Measurements from ENCODE around the gene NBEAL2.

The NBEAL2 gene

GRCh38 chr3:46935168-46935858 is 44.2 kb upstream of the NBEAL2 start:
- no peaks in the 10 kb centered on the region for H3K27me3 ChIP-seq (ENCODE audit: control insufficient read depth, insufficient read depth, low read length)
- H3K9ac ChIP-seq (ENCODE audit: low read length), result no peak overlapping the region
- peak overlapping the region; percentile 31; the same call in 1 of the 2 replicates for H3K4me3 ChIP-seq (ENCODE audit: low read depth, low read length)
- H3K4me1 ChIP-seq (ENCODE audit: control insufficient read depth, insufficient read depth, low read length), result peaks cover 54% of the 10 kb centered on the region
- peaks cover 54% of the 10 kb centered on the region for H3K36me3 ChIP-seq (ENCODE audit: control insufficient read depth, insufficient read depth, low read length)
- peak overlapping the region; percentile 41; the same call in 1 of the 2 replicates for H3K27ac ChIP-seq (ENCODE audit: low read depth, low read length)
- H3K9me3 ChIP-seq (ENCODE audit: control insufficient read depth, insufficient read depth, low read depth, low read length), result no peaks in the 10 kb centered on the region

GRCh38 chr3:46935989-46936558 is 43.4 kb upstream of the NBEAL2 start:
- Histone ChIP-seq H3K27me3 (ENCODE audit: control insufficient read depth, insufficient read depth, low read length) (no peaks in the 10 kb centered on the region), H3K9ac (ENCODE audit: low read length) (peak overlapping the region; percentile 5)

GRCh38 chr3:46936733-46937250 is 42.7 kb upstream of the NBEAL2 start:
- Histone ChIP-seq H3K27me3 (ENCODE audit: control insufficient read depth, insufficient read depth, low read length) (no peaks in the 10 kb centered on the region), H3K4me1 (ENCODE audit: control insufficient read depth, insufficient read depth, low read length) (peaks cover 41% of the 10 kb centered on the region), H3K36me3 (ENCODE audit: control insufficient read depth, insufficient read depth, low read length) (peaks cover 62% of the 10 kb centered on the region), H3K27ac (ENCODE audit: low read depth, low read length) (no peak overlapping the region), H3K4me3 (ENCODE audit: low read depth, low read length) (no peak overlapping the region), H3K9me3 (ENCODE audit: control insufficient read depth, insufficient read depth, low read depth, low read length) (no peaks in the 10 kb centered on the region), H3K9ac (ENCODE audit: low read length) (no peak overlapping the region)

More at GRCh38 chr3:46935989-46936558, 43.4 kb upstream of the NBEAL2 start:
- peaks cover 48% of the 10 kb centered on the region for H3K4me1 ChIP-seq (ENCODE audit: control insufficient read depth, insufficient read depth, low read length)
- no peak overlapping the region for H3K4me3 ChIP-seq (ENCODE audit: low read depth, low read length)
- peak overlapping the region; percentile 41; the same call in 1 of the 2 replicates for H3K27ac ChIP-seq (ENCODE audit: low read depth, low read length)
- H3K9me3 ChIP-seq (ENCODE audit: control insufficient read depth, insufficient read depth, low read depth, low read length), result no peaks in the 10 kb centered on the region
- H3K36me3 ChIP-seq (ENCODE audit: control insufficient read depth, insufficient read depth, low read length), result peaks cover 61% of the 10 kb centered on the region

GRCh38 chr3:46938118-46938517 is 41.3 kb upstream of the NBEAL2 start:
- Histone ChIP-seq H3K36me3 (ENCODE audit: control insufficient read depth, insufficient read depth, low read length) (peaks cover 66% of the 10 kb centered on the region), H3K9ac (ENCODE audit: low read length) (no peak overlapping the region), H3K27ac (ENCODE audit: low read depth, low read length) (no peak overlapping the region)

GRCh38 chr3:46939578-46940445 is 39.7 kb upstream of the NBEAL2 start:
- no peak overlapping the region for H3K27ac ChIP-seq (ENCODE audit: low read depth, low read length)
- peaks cover 39% of the 10 kb centered on the region for H3K4me1 ChIP-seq (ENCODE audit: control insufficient read depth, insufficient read depth, low read length)
- H3K27me3 ChIP-seq (ENCODE audit: control insufficient read depth, insufficient read depth, low read length), result no peaks in the 10 kb centered on the region
- H3K9me3 ChIP-seq (ENCODE audit: control insufficient read depth, insufficient read depth, low read depth, low read length), result no peaks in the 10 kb centered on the region
- peaks cover 61% of the 10 kb centered on the region for H3K36me3 ChIP-seq (ENCODE audit: control insufficient read depth, insufficient read depth, low read length)
- no peak overlapping the region for H3K9ac ChIP-seq (ENCODE audit: low read length)
- H3K4me3 ChIP-seq (ENCODE audit: low read depth, low read length), result no peak overlapping the region

More at GRCh38 chr3:46938118-46938517, 41.3 kb upstream of the NBEAL2 start:
- H3K9me3 ChIP-seq (ENCODE audit: control insufficient read depth, insufficient read depth, low read depth, low read length), result no peaks in the 10 kb centered on the region
- no peaks in the 10 kb centered on the region for H3K27me3 ChIP-seq (ENCODE audit: control insufficient read depth, insufficient read depth, low read length)
- no peak overlapping the region for H3K4me3 ChIP-seq (ENCODE audit: low read depth, low read length)
- H3K4me1 ChIP-seq (ENCODE audit: control insufficient read depth, insufficient read depth, low read length), result peaks cover 35% of the 10 kb centered on the region

- no peak overlapping the region for H3K4me3 ChIP-seq (ENCODE audit: low read depth, low read length)
- H3K36me3 ChIP-seq (ENCODE audit: control insufficient read depth, insufficient read depth, low read length), result peaks cover 55% of the 10 kb centered on the region
- no peak overlapping the region for H3K27ac ChIP-seq (ENCODE audit: low read depth, low read length)
- H3K9me3 ChIP-seq (ENCODE audit: control insufficient read depth, insufficient read depth, low read depth, low read length), result no peaks in the 10 kb centered on the region
- no peak overlapping the region for H3K9ac ChIP-seq (ENCODE audit: low read length)
- no peaks in the 10 kb centered on the region for H3K27me3 ChIP-seq (ENCODE audit: control insufficient read depth, insufficient read depth, low read length)
- peaks cover 40% of the 10 kb centered on the region for H3K4me1 ChIP-seq (ENCODE audit: control insufficient read depth, insufficient read depth, low read length)
Measured at GRCh38 chr3:46942076-46942475, 37.4 kb upstream of the NBEAL2 start.

- Histone ChIP-seq H3K36me3 (ENCODE audit: control insufficient read depth, insufficient read depth, low read length) (peaks cover 56% of the 10 kb centered on the region), H3K9ac (ENCODE audit: low read length) (no peak overlapping the region)
Measured at GRCh38 chr3:46942481-46943236, 36.8 kb upstream of the NBEAL2 start.

GRCh38 chr3:46943237-46944187 is 36.0 kb upstream of the NBEAL2 start:
- Histone ChIP-seq H3K27me3 (ENCODE audit: control insufficient read depth, insufficient read depth, low read length) (no peaks in the 10 kb centered on the region), H3K9ac (ENCODE audit: low read length) (no peak overlapping the region), H3K4me1 (ENCODE audit: control insufficient read depth, insufficient read depth, low read length) (peaks cover 54% of the 10 kb centered on the region), H3K4me3 (ENCODE audit: low read depth, low read length) (no peak overlapping the region), H3K27ac (ENCODE audit: low read depth, low read length) (no peak overlapping the region), H3K36me3 (ENCODE audit: control insufficient read depth, insufficient read depth, low read length) (peaks cover 53% of the 10 kb centered on the region), H3K9me3 (ENCODE audit: control insufficient read depth, insufficient read depth, low read depth, low read length) (no peaks in the 10 kb centered on the region)

More at GRCh38 chr3:46942481-46943236, 36.8 kb upstream of the NBEAL2 start:
- Histone ChIP-seq H3K4me3 (ENCODE audit: low read depth, low read length) (no peak overlapping the region), H3K4me1 (ENCODE audit: control insufficient read depth, insufficient read depth, low read length) (peaks cover 46% of the 10 kb centered on the region), H3K27ac (ENCODE audit: low read depth, low read length) (no peak overlapping the region), H3K9me3 (ENCODE audit: control insufficient read depth, insufficient read depth, low read depth, low read length) (no peaks in the 10 kb centered on the region), H3K27me3 (ENCODE audit: control insufficient read depth, insufficient read depth, low read length) (no peaks in the 10 kb centered on the region)

- Histone ChIP-seq H3K36me3 (ENCODE audit: control insufficient read depth, insufficient read depth, low read length) (peaks cover 46% of the 10 kb centered on the region), H3K27ac (ENCODE audit: low read depth, low read length) (no peak overlapping the region), H3K9me3 (ENCODE audit: control insufficient read depth, insufficient read depth, low read depth, low read length) (no peaks in the 10 kb centered on the region), H3K4me1 (ENCODE audit: control insufficient read depth, insufficient read depth, low read length) (peaks cover 61% of the 10 kb centered on the region), H3K27me3 (ENCODE audit: control insufficient read depth, insufficient read depth, low read length) (no peaks in the 10 kb centered on the region), H3K9ac (ENCODE audit: low read length) (no peak overlapping the region), H3K4me3 (ENCODE audit: low read depth, low read length) (no peak overlapping the region)
Measured at GRCh38 chr3:46944191-46944590, 35.3 kb upstream of the NBEAL2 start.
